Muscle layer of duodenum (tissue), 2 donors: ENCODE results near the gene ELAC1.
A peak's percentile ranks its signal among the peaks of the same experiment; 100 is the strongest.
"Not testable (repeated sequence)": the region's sequence is repeated elsewhere in the genome, so short reads cannot be mapped to it uniquely, and the experiment has no call there.

Experiments used
- H3K27ac ChIP-seq: one replicate; pipeline ENCODE4 v1.7.0; 2013; ENCODE audit warnings: mild to moderate bottlenecking, low read length
- H3K27me3 ChIP-seq: one replicate; pipeline ENCODE4 v1.7.0; 2013; ENCODE audit warnings: low read depth, mild to moderate bottlenecking, control low read depth, low read length
- H3K36me3 ChIP-seq, 2 donors: one replicate each; pipeline ENCODE4 v1.7.0; 2013; ENCODE audit warnings: low read length in 2 of 2, control low read depth in 1 of 2, mild to moderate bottlenecking in 1 of 2; ENCODE audit not compliant: insufficient read depth in 2 of 2, control insufficient read depth in 1 of 2
- H3K4me1 ChIP-seq, 2 donors: one replicate each; pipeline ENCODE4 v1.7.0; 2013; ENCODE audit warnings: low read length in 2 of 2, mild to moderate bottlenecking in 2 of 2, control low read depth in 1 of 2, moderate library complexity in 1 of 2; ENCODE audit not compliant: insufficient read depth in 2 of 2, control insufficient read depth in 1 of 2
- H3K4me3 ChIP-seq, 2 donors: one replicate each; pipeline ENCODE4 v1.7.0; 2013; ENCODE audit warnings: low read length in 2 of 2, low read depth in 1 of 2, mild to moderate bottlenecking in 1 of 2
- H3K9me3 ChIP-seq, 2 donors: one replicate each; pipeline ENCODE4 v1.7.0; 2013; ENCODE audit warnings: low read length in 2 of 2, control low read depth in 1 of 2, mild to moderate bottlenecking in 1 of 2; ENCODE audit not compliant: control insufficient read depth in 1 of 2
- donor health status: healthy.

Gene ELAC1

GRCh38 chr18:50944245-50944932 is 23.5 kb upstream of the ELAC1 start:
- Histone ChIP-seq H3K36me3 (peaks cover 15 to 21% of the 10 kb centered on the region in 2 donors), H3K4me1 (no peaks in the 10 kb centered on the region), H3K4me3 (no peak overlapping the region), H3K27me3 (no peaks in the 10 kb centered on the region), H3K9me3 (no peaks in the 10 kb centered on the region), H3K27ac (no peak overlapping the region)

GRCh38 chr18:50945918-50946317 is 21.9 kb upstream of the ELAC1 start:
- not testable (repeated sequence) for H3K27me3 ChIP-seq, H3K27ac ChIP-seq, H3K4me3 ChIP-seq, H3K9me3 ChIP-seq, H3K4me1 ChIP-seq
- H3K36me3 ChIP-seq, result peaks cover 6 to 16% of the 10 kb centered on the region in 2 donors

GRCh38 chr18:50947899-50948298 is 19.9 kb upstream of the ELAC1 start:
- Histone ChIP-seq H3K27ac (no peak overlapping the region), H3K4me3 (no peak overlapping the region), H3K4me1 (no peaks in the 10 kb centered on the region), H3K9me3 (no peaks in the 10 kb centered on the region), H3K27me3 (no peaks in the 10 kb centered on the region), H3K36me3 (peaks cover 6 to 16% of the 10 kb centered on the region in 2 donors)

- Histone ChIP-seq H3K36me3 (peaks cover 6 to 16% of the 10 kb centered on the region in 2 donors), H3K9me3 (no peaks in the 10 kb centered on the region), H3K4me1 (no peaks in the 10 kb centered on the region), H3K27ac (no peak overlapping the region), H3K4me3 (no peak overlapping the region), H3K27me3 (no peaks in the 10 kb centered on the region)
These were observed 18.7 kb upstream of the ELAC1 start for GRCh38 chr18:50949185-50949584.

GRCh38 chr18:50950626-50951025 is 17.2 kb upstream of the ELAC1 start:
- peaks cover 6 to 13% of the 10 kb centered on the region in 2 donors for H3K36me3 ChIP-seq
- H3K4me1 ChIP-seq, result no peaks in the 10 kb centered on the region
- no peaks in the 10 kb centered on the region for H3K9me3 ChIP-seq
- H3K27me3 ChIP-seq, result no peaks in the 10 kb centered on the region
- no peak overlapping the region for H3K27ac ChIP-seq
- H3K4me3 ChIP-seq, result no peak overlapping the region

DNA sequence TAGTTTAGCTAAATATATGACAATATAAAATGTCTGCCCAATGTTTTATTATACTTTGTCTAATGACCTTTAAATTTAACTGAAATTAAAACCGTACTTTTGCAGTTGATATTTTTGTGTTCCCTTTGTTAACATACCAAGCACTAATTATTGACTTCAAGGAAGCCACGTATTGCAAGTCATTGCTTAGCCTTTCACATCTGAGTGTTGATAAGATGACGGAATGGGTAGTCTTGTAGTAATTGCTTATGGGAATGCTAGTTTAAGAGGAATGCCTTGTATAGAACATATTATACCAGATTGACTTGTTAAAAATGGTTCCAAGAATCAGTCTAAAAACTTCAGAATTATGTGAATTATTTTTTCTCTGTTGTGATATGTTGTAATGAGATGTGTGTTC is 14.0 kb upstream of the ELAC1 start:
- Histone ChIP-seq H3K27ac (no peak overlapping the region), H3K4me3 (no peak overlapping the region), H3K36me3 (no peaks in the 10 kb centered on the region), H3K4me1 (no peaks in the 10 kb centered on the region), H3K27me3 (no peaks in the 10 kb centered on the region), H3K9me3 (no peaks in the 10 kb centered on the region)

GRCh38 chr18:50955253-50955652 is 12.6 kb upstream of the ELAC1 start:
- no peaks in the 10 kb centered on the region for H3K4me1 ChIP-seq
- no peaks in the 10 kb centered on the region for H3K27me3 ChIP-seq
- H3K27ac ChIP-seq, result no peak overlapping the region
- H3K9me3 ChIP-seq, result no peaks in the 10 kb centered on the region
- H3K36me3 ChIP-seq, result no peaks in the 10 kb centered on the region
- H3K4me3 ChIP-seq, result no peak overlapping the region

GRCh38 chr18:50956116-50956515 is 11.7 kb upstream of the ELAC1 start:
- Histone ChIP-seq H3K4me1 (no peaks in the 10 kb centered on the region), H3K4me3 (no peak overlapping the region), H3K27me3 (no peaks in the 10 kb centered on the region), H3K27ac (no peak overlapping the region), H3K36me3 (no peaks in the 10 kb centered on the region), H3K9me3 (peaks cover 0 to 4% of the 10 kb centered on the region in 2 donors)

GRCh38 chr18:50961974-50962373 is 5.9 kb upstream of the ELAC1 start:
- Histone ChIP-seq H3K27me3 (no peaks in the 10 kb centered on the region), H3K9me3 (peaks cover 9 to 20% of the 10 kb centered on the region in 2 donors), H3K4me3 (no peak overlapping the region), H3K36me3 (no peaks in the 10 kb centered on the region), H3K4me1 (no peaks in the 10 kb centered on the region), H3K27ac (no peak overlapping the region)

- Histone ChIP-seq H3K4me3 (peak overlapping the region; percentile 88 to 96), H3K27ac (no peak overlapping the region), H3K4me1 (peaks cover 12 to 18% of the 10 kb centered on the region in 2 donors)
These were observed 1.6 kb downstream of the ELAC1 start for GRCh38 chr18:50969448-50969847.

GRCh38 chr18:50970006-50970405 is 2.2 kb downstream of the ELAC1 start:
- no peak overlapping the region for H3K4me3 ChIP-seq
- H3K9me3 ChIP-seq, result no peaks in the 10 kb centered on the region
- H3K27ac ChIP-seq, result no peak overlapping the region
- no peaks in the 10 kb centered on the region for H3K27me3 ChIP-seq
- peaks cover 12 to 18% of the 10 kb centered on the region in 2 donors for H3K4me1 ChIP-seq
- H3K36me3 ChIP-seq, result peaks cover 8 to 13% of the 10 kb centered on the region in 2 donors

More at GRCh38 chr18:50969448-50969847, 1.6 kb downstream of the ELAC1 start:
- no peaks in the 10 kb centered on the region for H3K27me3 ChIP-seq
- H3K9me3 ChIP-seq, result no peaks in the 10 kb centered on the region
- H3K36me3 ChIP-seq, result peaks cover 3 to 8% of the 10 kb centered on the region in 2 donors

- H3K4me1 ChIP-seq, result peaks cover 11 to 16% of the 10 kb centered on the region in 2 donors
- not testable (repeated sequence) for H3K27me3 ChIP-seq, H3K27ac ChIP-seq, H3K4me3 ChIP-seq, H3K9me3 ChIP-seq
- H3K36me3 ChIP-seq, result peaks cover 20 to 35% of the 10 kb centered on the region in 2 donors
These were observed 4.6 kb downstream of the ELAC1 start for GRCh38 chr18:50972404-50972803.
